WERI-Rb-1 (cell line): Measurements from ENCODE around the gene PTPRG.

Source experiments
- DNase-seq: peaks from one replicate; pipeline ENCODE4 v3.0.0-alpha.2; 2020
- H3K27ac ChIP-seq: fragments of 250-450 bp; sonication (Bioruptor Pico); 2 replicates; pipeline ENCODE4 v1.5.1; 2020; ENCODE audit warnings: mild to moderate bottlenecking, moderate library complexity
- H3K27me3 ChIP-seq: fragments of 250-450 bp; sonication (Bioruptor Pico); 2 replicates; pipeline ENCODE4 v1.5.1; 2021; ENCODE audit warnings: mild to moderate bottlenecking, low read depth, moderate library complexity; ENCODE audit not compliant: insufficient read depth, severe bottlenecking
- H3K36me3 ChIP-seq: fragments of 250-450 bp; sonication (Bioruptor Pico); 2 replicates; pipeline ENCODE4 v1.5.1; 2020; ENCODE audit warnings: mild to moderate bottlenecking, moderate library complexity
- H3K4me3 ChIP-seq: 2 replicates; pipeline ENCODE4 v1.5.1; 2011; ENCODE audit warnings: low read depth, mild to moderate bottlenecking, control low read depth, low read length
- H3K9me3 ChIP-seq: fragments of 250-450 bp; sonication (Bioruptor Pico); 2 replicates; pipeline ENCODE4 v1.5.1; 2021; ENCODE audit warnings: mild to moderate bottlenecking, moderate library complexity; ENCODE audit not compliant: severe bottlenecking
- TF ChIP-seq, protein P1 (sequence below): IDR thresholded peaks from 2 replicates; pipeline ENCODE4 v1.5.1; 2011; ENCODE audit warnings: low read depth, mild to moderate bottlenecking, control low read depth, inconsistent platforms, low read length

The PTPRG gene

DNA sequence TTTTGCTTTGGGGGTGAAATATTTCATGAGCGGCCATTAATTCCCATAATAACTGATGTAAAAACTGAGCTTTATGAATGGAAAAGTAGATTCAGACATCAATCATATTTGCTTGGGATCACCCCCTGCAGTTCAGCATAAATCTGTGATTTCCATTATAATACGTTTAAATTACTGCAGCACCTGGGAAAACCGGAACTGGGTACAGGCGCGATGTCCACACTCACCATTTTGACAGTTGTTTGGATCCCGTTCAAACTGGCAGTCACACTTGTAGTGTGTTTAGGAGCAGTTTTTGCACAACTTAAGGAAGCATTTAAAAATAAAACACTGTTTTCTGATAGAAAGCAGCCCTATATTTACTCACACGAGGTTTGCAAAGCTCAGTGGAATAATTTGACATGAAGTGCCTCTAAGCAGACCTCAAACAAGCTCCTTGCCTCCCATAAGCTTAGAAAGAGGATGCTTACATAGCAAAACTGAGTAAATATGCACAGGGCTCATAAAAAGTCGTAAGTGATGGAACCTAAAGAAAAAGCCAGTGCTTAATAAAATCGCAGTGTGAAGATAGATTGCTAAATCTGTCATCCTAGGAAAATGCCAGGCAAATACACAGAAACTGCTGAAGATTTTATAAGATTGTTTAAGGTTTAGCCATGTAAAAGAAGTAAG is 377.6 kb downstream of the PTPRG start:
- Histone ChIP-seq H3K9me3 (no peaks in the 10 kb centered on the region), H3K4me3 (no peak overlapping the region), H3K27me3 (no peaks in the 10 kb centered on the region), H3K36me3 (no peaks in the 10 kb centered on the region), H3K27ac (no peak overlapping the region)
- TF ChIP-seq, protein P1, sequence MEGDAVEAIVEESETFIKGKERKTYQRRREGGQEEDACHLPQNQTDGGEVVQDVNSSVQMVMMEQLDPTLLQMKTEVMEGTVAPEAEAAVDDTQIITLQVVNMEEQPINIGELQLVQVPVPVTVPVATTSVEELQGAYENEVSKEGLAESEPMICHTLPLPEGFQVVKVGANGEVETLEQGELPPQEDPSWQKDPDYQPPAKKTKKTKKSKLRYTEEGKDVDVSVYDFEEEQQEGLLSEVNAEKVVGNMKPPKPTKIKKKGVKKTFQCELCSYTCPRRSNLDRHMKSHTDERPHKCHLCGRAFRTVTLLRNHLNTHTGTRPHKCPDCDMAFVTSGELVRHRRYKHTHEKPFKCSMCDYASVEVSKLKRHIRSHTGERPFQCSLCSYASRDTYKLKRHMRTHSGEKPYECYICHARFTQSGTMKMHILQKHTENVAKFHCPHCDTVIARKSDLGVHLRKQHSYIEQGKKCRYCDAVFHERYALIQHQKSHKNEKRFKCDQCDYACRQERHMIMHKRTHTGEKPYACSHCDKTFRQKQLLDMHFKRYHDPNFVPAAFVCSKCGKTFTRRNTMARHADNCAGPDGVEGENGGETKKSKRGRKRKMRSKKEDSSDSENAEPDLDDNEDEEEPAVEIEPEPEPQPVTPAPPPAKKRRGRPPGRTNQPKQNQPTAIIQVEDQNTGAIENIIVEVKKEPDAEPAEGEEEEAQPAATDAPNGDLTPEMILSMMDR: no peak
- DNase-seq: no peak

DNA sequence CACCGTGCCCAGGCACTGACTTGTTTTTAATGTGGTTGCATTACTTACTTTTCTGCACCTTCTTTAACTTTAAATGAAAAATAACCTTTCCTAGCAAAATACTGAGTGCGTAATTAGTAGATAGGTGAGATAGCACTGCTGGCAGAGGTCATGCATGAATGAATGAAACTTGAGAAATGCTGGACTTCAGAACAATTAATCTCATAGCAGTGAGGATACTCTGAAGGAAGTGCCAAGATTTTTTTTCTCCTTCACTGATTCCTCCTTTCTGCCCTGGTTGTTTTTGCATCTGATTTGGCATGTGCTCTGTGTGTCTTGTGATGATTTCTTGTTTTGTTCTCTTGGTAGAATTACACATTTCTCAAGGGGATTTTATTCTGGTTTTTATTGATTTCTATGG is 378.9 kb downstream of the PTPRG start:
- Histone ChIP-seq H3K36me3 (no peaks in the 10 kb centered on the region), H3K4me3 (no peak overlapping the region), H3K27ac (no peak overlapping the region), H3K9me3 (no peaks in the 10 kb centered on the region), H3K27me3 (no peaks in the 10 kb centered on the region)
- TF ChIP-seq, protein P1: no peak
- no peak for DNase-seq

DNA sequence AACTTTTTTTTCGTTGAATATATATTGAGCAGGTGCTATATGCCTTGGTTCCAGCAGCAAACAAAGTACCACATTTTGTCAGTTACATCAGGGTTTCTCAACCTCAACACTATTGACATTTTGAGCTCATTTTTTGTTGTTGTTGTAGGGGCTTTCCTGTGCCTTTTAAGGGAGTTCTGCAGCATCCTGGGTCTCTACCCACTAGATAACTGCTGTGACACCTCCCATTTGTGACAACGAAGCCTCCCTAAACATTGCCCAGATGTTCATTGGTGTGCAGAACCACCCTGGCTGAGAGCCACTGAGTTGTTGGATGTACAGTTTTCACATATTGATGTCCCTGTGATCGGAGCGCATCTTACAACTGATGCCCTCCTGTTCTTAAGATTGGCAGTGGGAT is 382.6 kb downstream of the PTPRG start:
- no peak overlapping the region for H3K4me3 ChIP-seq
- no peak overlapping the region for H3K27ac ChIP-seq
- H3K9me3 ChIP-seq: no peaks in the 10 kb centered on the region
- no peaks in the 10 kb centered on the region for H3K27me3 ChIP-seq
- no peaks in the 10 kb centered on the region for H3K36me3 ChIP-seq
- TF ChIP-seq, protein P1: no peak
- no peak for DNase-seq

DNA sequence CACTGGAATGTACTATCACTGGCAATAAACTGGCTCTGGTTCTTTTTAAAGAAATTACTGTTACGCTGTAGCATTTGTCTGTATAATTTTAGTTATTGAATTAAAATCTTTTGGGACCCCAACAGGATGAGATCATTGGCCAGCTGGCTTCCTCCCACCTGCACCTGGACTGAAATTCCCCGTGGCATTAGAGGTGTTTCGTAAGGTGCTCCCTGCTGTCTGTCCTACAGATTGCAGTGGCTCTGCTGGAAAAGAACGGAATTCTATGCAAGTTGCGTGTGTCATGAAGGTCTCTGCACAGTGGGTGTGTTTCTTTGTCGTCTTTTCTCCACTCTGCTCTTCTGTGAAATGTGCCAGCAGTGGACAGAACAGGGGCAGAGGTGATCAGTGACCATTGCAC is 383.4 kb downstream of the PTPRG start:
- DNase-seq: no peak
- no peaks in the 10 kb centered on the region for H3K9me3 ChIP-seq
- TF ChIP-seq, protein P1: no peak
- H3K27ac ChIP-seq: no peak overlapping the region
- no peaks in the 10 kb centered on the region for H3K27me3 ChIP-seq
- H3K36me3 ChIP-seq: no peaks in the 10 kb centered on the region
- no peak overlapping the region for H3K4me3 ChIP-seq

DNA sequence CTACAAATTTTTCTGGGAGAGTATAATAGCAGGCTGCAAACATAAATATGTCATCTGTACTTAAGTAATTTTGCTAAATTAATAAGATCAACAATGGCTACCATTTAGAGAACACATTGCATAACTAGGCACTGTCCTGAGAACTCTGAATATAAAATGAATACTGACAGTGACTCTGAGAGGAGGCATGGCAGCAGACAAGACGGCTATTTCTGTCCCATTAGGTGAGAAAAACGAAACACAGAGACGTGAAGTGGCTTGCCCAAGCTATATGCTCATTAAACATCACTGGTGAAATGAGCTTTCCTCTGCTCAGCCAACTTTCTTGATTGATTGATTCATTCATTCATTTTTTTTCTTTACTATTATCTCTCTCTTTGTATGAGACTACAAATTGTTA is 384.3 kb downstream of the PTPRG start:
- no peak overlapping the region for H3K4me3 ChIP-seq
- no peak for DNase-seq
- no peaks in the 10 kb centered on the region for H3K9me3 ChIP-seq
- TF ChIP-seq, protein P1: no peak
- no peaks in the 10 kb centered on the region for H3K27me3 ChIP-seq
- H3K36me3 ChIP-seq: no peaks in the 10 kb centered on the region
- no peak overlapping the region for H3K27ac ChIP-seq
